Caco-2 (cell line): ENCODE data around the gene ANO1. TPM values are rescaled to one million over a fixed set of nuclear protein-coding genes. Genes with fewer than 3 reads are reported as not detected.

Experiments used
- BruUV-seq: library from RNA; stranded (reverse); fragments of 400-500 nt; replicated peaks from 2 replicates; lab custom pipeline; 2021; lab: Mats Ljungman, UMichigan
- CTCF ChIA-PET: fragments of 300-600 bp; sonication (Branson Sonifier 250); formaldehyde crosslinking; loops from one replicate; lab custom pipeline; 2022; ENCODE audit warnings: antibody characterized with exemption; lab: Charles Lee
- POLR2A ChIA-PET: fragments of 300-600 bp; sonication (Branson Sonifier 250); formaldehyde crosslinking; loops from one replicate; lab custom pipeline; 2022; ENCODE audit warnings: antibody characterized with exemption; lab: Charles Lee
- DNase-seq, 2 experiments: peaks; one replicate each; pipeline versions ENCODE4 v3.0.0 to v3.0.0-alpha.2; 2020 to 2022
- H3K27me3 ChIP-seq: replicated peaks from 2 replicates; pipeline ENCODE4 v1.6.0; 2011; ENCODE audit warnings: low read length; ENCODE audit not compliant: control insufficient read depth, insufficient read depth
- H3K36me3 ChIP-seq: 2 replicates; pipeline ENCODE4 v1.5.1; 2011; ENCODE audit warnings: low read length; ENCODE audit not compliant: control insufficient read depth, insufficient read depth
- H3K4me1 ChIP-seq: fragments of 250-450 bp; sonication (Bioruptor Pico); 2 replicates; pipeline ENCODE4 v1.5.1; 2020; ENCODE audit warnings: mild to moderate bottlenecking
- H3K4me3 ChIP-seq: 2 replicates; pipeline ENCODE4 v1.5.1; 2011; ENCODE audit warnings: low read depth, mild to moderate bottlenecking, control low read depth, low read length
- H3K9me3 ChIP-seq: fragments of 250-450 bp; sonication (Bioruptor Pico); 2 replicates; pipeline ENCODE4 v1.5.1; 2020; ENCODE audit warnings: mild to moderate bottlenecking, moderate library complexity
- H3K27ac Mint-ChIP-seq: one replicate; pipeline ENCODE4 v1.8.0; 2022; ENCODE audit warnings: mixed read lengths; ENCODE audit not compliant: unreplicated experiment
- H3K27me3 Mint-ChIP-seq: one replicate; pipeline ENCODE4 v1.8.0; 2022; ENCODE audit warnings: mixed read lengths; ENCODE audit not compliant: insufficient read depth, unreplicated experiment
- H3K36me3 Mint-ChIP-seq: one replicate; pipeline ENCODE4 v1.8.0; 2022; ENCODE audit warnings: mild to moderate bottlenecking, mixed read lengths; ENCODE audit not compliant: insufficient read depth, unreplicated experiment
- H3K4me1 Mint-ChIP-seq: one replicate; pipeline ENCODE4 v1.8.0; 2022; ENCODE audit warnings: low read depth, mixed read lengths; ENCODE audit not compliant: unreplicated experiment
- H3K4me3 Mint-ChIP-seq: one replicate; pipeline ENCODE4 v1.8.0; 2022; ENCODE audit warnings: mild to moderate bottlenecking, moderate library complexity, mixed read lengths; ENCODE audit not compliant: unreplicated experiment
- H3K9me3 Mint-ChIP-seq: one replicate; pipeline ENCODE4 v1.8.0; 2022; ENCODE audit warnings: mixed read lengths; ENCODE audit not compliant: unreplicated experiment
- CTCF ChIP-seq, 2 experiments: fragments of 200-600 bp in 1 of 2; IDR thresholded peaks; 1 replicate in 1 of 2; 2 replicates in 1 of 2; pipeline versions ENCODE4 v1.5.1 to v1.8.0; 2011 to 2022; ENCODE audit warnings: antibody characterized with exemption in 1 of 2, control low read depth in 1 of 2, inconsistent platforms in 1 of 2, low read depth in 1 of 2, low read length in 1 of 2, mild to moderate bottlenecking in 1 of 2, moderate library complexity in 1 of 2; ENCODE audit not compliant: insufficient read depth in 1 of 2, severe bottlenecking in 1 of 2, unreplicated experiment in 1 of 2
- intact Hi-C: fragments of 100-400 bp; cut with micrococcal nuclease; formaldehyde crosslinking; loops from one replicate; pipeline ENCODE4 v1.10.0; 2022; ENCODE audit not compliant: unreplicated experiment
- total RNA-seq: library from RNA; stranded (reverse); gene quantifications from 2 replicates; pipeline ENCODE4 v1.2.3, GENCODE V29; 2022

ANO1 gene
- total RNA-seq, 1 experiment from 2014 or later = 8.4 TPM

GRCh38 chr11:70202920-70203750 is 125.0 kb downstream of the ANO1 start, which contains the start of gene FADD:
Gene FADD, plus strand, starts transcription at chr11:70203296. Its CDS starts 164 bp downstream, at chr11:70203460.
- ChIA-PET CTCF (interaction anchor here (0.6 to 2.1 kb wide), 8 partner anchors 30 to 571 kb away, joined by 3 to 7 read pairs (median 4); partner anchors contain the start of gene PPFIA1), POLR2A (interaction anchor here (0.6 to 1.0 kb wide), 6 partner anchors 28 to 270 kb away, joined by 3 to 11 read pairs (median 4); no protein-coding TSS in a partner anchor)
- Mint-ChIP-seq H3K36me3 (peaks cover 61% of the 10 kb centered on the region), H3K27me3 (no peaks in the 10 kb centered on the region), H3K4me1 (peaks cover 16% of the 10 kb centered on the region), H3K9me3 (no peaks in the 10 kb centered on the region), H3K4me3 (peak within 1 kb of the TSS; percentile 91), H3K27ac (peak within 1 kb of the TSS; percentile 79)
- no peak for TF ChIP-seq CTCF (IDR thresholded peaks at IDR 0.05; ENCODE audit: insufficient read depth in 1 of 2, low read depth in 1 of 2, low read length in 1 of 2, severe bottlenecking in 1 of 2, unreplicated experiment in 1 of 2)
- BruUV-seq = no TSS peak
- intact Hi-C loops = loop anchor here (1.0 to 2.0 kb wide), 2 partner anchors 40 to 67 kb away; partner anchors contain the start of gene PPFIA1
- Histone ChIP-seq H3K4me1 (peaks cover 17% of the 10 kb centered on the region), H3K36me3 (peaks cover 7% of the 10 kb centered on the region), H3K9me3 (peaks cover 14% of the 10 kb centered on the region), H3K4me3 (peak within 1 kb of the TSS; percentile 94), H3K27me3 (no peaks in the 10 kb centered on the region)
- peak; percentile 97 to 98 for DNase-seq

- ChIA-PET POLR2A (interaction anchor here (0.6 to 1.0 kb wide), 2 partner anchors 28 to 29 kb away, joined by 3 to 5 read pairs; no protein-coding TSS in a partner anchor), CTCF (interaction anchor here (0.6 to 2.1 kb wide), 3 partner anchors 67 to 289 kb away, joined by 3 to 7 read pairs (median 6); partner anchors contain the start of gene PPFIA1)
- peaks cover 7% of the 10 kb centered on the region for H3K36me3 ChIP-seq
- Mint-ChIP-seq H3K9me3 (no peaks in the 10 kb centered on the region), H3K4me3 (peak overlapping the region; percentile 91), H3K4me1 (peaks cover 22% of the 10 kb centered on the region), H3K27me3 (no peaks in the 10 kb centered on the region), H3K36me3 (peaks cover 68% of the 10 kb centered on the region), H3K27ac (peak overlapping the region; percentile 79)
- H3K9me3 ChIP-seq = peaks cover 14% of the 10 kb centered on the region
- intact Hi-C loops = loop anchor here (1.0 to 2.0 kb wide), 2 partner anchors 39 to 66 kb away; partner anchors contain the start of gene PPFIA1
- H3K4me1 ChIP-seq = peaks cover 17% of the 10 kb centered on the region
- TSS peak; percentile 71 for BruUV-seq
- peak overlapping the region; percentile 94 for H3K4me3 ChIP-seq
- H3K27me3 ChIP-seq = no peaks in the 10 kb centered on the region
- TF ChIP-seq CTCF (IDR thresholded peaks at IDR 0.05; ENCODE audit: insufficient read depth in 1 of 2, low read depth in 1 of 2, low read length in 1 of 2, severe bottlenecking in 1 of 2, unreplicated experiment in 1 of 2) = no peak
- peak; percentile 67 to 74 for DNase-seq
Observed at GRCh38 chr11:70203751-70204465, 125.8 kb downstream of the ANO1 start.

GRCh38 chr11:70204466-70204799 is 126.3 kb downstream of the ANO1 start:
- peaks cover 72% of the 10 kb centered on the region for H3K36me3 Mint-ChIP-seq

More at GRCh38 chr11:70204466-70204799, 126.3 kb downstream of the ANO1 start:
- Histone ChIP-seq H3K36me3 (peaks cover 7% of the 10 kb centered on the region), H3K27me3 (no peaks in the 10 kb centered on the region), H3K4me1 (peaks cover 17% of the 10 kb centered on the region), H3K9me3 (peaks cover 14% of the 10 kb centered on the region), H3K4me3 (peak overlapping the region; percentile 94)
- CTCF ChIA-PET = interaction anchor here (2.1 kb wide), 1 partner anchor 66 kb away, joined by 7 read pairs; the partner anchor contains the start of gene PPFIA1
- no peak for DNase-seq
- POLR2A ChIA-PET = no interaction called here
- H3K4me1 Mint-ChIP-seq = peaks cover 23% of the 10 kb centered on the region
- peak overlapping the region; percentile 91 for H3K4me3 Mint-ChIP-seq
- H3K27ac Mint-ChIP-seq = peak overlapping the region; percentile 79
- no peaks in the 10 kb centered on the region for H3K9me3 Mint-ChIP-seq
- intact Hi-C loops = no loop called here
- H3K27me3 Mint-ChIP-seq = no peaks in the 10 kb centered on the region
- no TSS peak for BruUV-seq
- no peak for TF ChIP-seq CTCF (IDR thresholded peaks at IDR 0.05; ENCODE audit: insufficient read depth in 1 of 2, low read depth in 1 of 2, low read length in 1 of 2, severe bottlenecking in 1 of 2, unreplicated experiment in 1 of 2)
